Omental fat pad (tissue), 4 donors: Measurements from ENCODE around the gene MPPED1. TPM values are rescaled to one million over a fixed set of nuclear protein-coding genes. Genes with fewer than 3 reads are reported as not detected.

Experiments used
- ATAC-seq: fragments of 150-250 bp; one replicate; pipeline ENCODE4 v1.9.1; 2016; ENCODE audit warnings: mild to moderate bottlenecking, moderate library complexity; ENCODE audit not compliant: low FRiP score
- DNase-seq: peaks from one replicate; pipeline ENCODE4 v3.0.0-alpha.2; 2019; ENCODE audit warnings: low spot score
- total RNA-seq, 4 donors: library from RNA; depleted of rRNA; stranded (reverse); fragments of >200 nt; gene quantifications; one replicate each; pipeline ENCODE4 v1.1.0, GENCODE V29; 2016
- TF ChIP-seq, protein P1 (sequence below), 3 donors: fragments of 450-650 bp; IDR thresholded peaks; one replicate each; pipeline ENCODE4 v1.5.1; 2016 to 2017; ENCODE audit warnings: antibody characterized with exemption in 3 of 3, mild to moderate bottlenecking in 3 of 3, moderate library complexity in 2 of 3

Gene MPPED1
- total RNA-seq, 4 donors from 2014 or later: not detected

GRCh38 chr22:43440104-43440387, 28.2 kb downstream of the MPPED1 start:
- DNase-seq (no peak), ATAC-seq (no peak)
- TF ChIP-seq, protein P1, sequence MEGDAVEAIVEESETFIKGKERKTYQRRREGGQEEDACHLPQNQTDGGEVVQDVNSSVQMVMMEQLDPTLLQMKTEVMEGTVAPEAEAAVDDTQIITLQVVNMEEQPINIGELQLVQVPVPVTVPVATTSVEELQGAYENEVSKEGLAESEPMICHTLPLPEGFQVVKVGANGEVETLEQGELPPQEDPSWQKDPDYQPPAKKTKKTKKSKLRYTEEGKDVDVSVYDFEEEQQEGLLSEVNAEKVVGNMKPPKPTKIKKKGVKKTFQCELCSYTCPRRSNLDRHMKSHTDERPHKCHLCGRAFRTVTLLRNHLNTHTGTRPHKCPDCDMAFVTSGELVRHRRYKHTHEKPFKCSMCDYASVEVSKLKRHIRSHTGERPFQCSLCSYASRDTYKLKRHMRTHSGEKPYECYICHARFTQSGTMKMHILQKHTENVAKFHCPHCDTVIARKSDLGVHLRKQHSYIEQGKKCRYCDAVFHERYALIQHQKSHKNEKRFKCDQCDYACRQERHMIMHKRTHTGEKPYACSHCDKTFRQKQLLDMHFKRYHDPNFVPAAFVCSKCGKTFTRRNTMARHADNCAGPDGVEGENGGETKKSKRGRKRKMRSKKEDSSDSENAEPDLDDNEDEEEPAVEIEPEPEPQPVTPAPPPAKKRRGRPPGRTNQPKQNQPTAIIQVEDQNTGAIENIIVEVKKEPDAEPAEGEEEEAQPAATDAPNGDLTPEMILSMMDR (IDR thresholded peaks at IDR 0.05): no peak

DNA sequence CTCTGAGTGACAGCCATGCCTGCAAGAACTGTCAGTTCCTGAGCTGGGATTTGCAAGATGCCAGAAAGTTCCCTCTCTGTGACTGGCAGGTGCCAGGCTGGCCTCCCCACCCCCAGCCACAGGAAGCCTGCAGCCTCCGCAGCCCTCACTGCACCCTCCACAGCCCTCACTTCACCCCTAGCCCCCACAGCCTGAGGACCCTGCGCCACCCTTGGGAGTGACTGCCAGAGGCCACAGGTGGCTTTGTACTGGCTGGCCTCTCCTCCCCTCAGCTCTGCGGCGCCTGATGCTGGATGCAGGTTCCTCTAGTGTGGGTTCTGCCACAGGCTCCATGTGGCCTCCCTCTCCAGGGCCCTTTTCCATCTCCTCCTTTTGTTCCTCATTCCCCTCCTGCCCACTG, 28.7 kb downstream of the MPPED1 start:
- TF ChIP-seq, protein P1 (IDR thresholded peaks at IDR 0.05): no peak
- no peak for DNase-seq
- ATAC-seq: no peak

- DNase-seq (no peak), ATAC-seq (no peak)
- TF ChIP-seq, protein P1 (IDR thresholded peaks at IDR 0.05): no peak
These were observed 29.4 kb downstream of the MPPED1 start for GRCh38 chr22:43441216-43441615.

DNA sequence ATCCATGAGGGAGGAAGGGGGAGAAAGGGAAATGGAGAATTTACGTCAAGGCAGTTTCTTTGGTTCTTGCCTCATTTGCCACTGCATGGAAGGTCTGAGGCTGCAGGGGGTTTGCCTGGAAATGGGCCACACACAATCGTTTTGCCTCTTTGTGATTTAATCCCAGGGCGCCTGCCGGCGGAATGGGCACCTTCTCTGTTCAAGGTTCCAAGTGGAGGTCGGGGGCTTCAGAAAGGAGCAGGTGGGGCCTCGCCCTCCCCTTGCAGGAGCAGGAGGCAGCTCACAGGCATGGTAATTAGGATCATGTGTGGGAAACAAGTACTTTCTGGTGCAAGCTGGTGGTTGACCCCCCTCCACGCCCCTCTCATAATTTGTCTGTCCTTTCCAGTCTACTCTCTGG, 29.9 kb downstream of the MPPED1 start:
- no peak for ATAC-seq

DNA sequence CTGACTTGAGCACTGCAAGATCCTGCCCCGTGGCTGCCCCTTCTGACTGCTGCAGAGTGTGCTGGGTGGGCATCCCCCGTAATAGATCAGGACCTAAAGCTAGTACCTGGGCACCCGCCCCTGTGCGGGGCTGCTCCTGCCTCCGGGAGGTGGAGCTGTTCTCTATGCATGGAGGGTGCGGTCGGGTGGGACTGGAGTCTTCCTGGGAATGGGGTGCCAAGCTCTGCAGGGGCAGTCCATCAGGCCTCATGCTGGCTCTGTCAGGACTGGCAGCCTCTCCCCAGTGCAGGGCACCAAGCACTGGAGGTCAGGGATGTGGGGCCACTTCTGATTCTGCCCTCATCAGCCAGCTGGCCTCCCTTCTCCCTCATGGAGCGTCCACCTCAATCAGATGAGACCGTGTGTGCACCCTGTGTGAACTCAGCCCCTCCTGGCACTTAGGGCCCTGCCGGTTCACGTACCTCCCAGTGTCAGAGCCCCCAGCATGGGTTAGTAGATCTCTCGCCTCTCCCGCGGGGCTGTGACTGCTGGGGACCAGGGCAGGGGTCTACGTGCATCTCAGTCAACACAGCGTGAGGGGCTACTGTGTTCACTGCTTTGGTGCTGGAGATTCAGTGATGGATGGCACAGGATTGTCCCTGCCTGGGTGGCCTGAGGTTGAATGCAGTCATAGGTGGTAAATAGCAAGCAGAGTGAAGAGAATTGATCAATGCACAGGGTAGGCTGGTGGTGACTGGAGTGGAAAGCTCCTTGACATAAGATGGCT, 30.8 kb downstream of the MPPED1 start:
- DNase-seq (no peak), ATAC-seq (no peak)
- TF ChIP-seq, protein P1 (IDR thresholded peaks at IDR 0.05): no peak

More for the DNA sequence above, 29.9 kb downstream of the MPPED1 start:
- DNase-seq: no peak
- TF ChIP-seq, protein P1 (IDR thresholded peaks at IDR 0.05): no peak

DNA sequence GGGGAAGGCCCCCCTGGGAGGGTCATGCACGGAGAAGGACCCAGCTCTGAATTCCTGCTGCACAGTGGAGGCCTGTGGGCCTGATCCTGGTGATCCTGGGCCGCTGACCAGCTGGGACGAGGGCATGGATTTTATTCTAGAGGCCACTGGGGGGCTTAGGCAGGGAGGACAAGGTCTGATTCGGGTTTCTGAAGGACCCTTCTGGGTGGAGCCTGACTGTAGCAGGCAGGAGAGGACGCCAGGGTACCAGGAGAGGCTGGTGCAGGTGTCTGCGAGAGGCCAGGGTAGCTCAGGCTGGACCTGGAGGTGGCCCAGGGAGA, 31.3 kb downstream of the MPPED1 start:
- TF ChIP-seq, protein P1 (IDR thresholded peaks at IDR 0.05): no peak
- DNase-seq (no peak), ATAC-seq (no peak)

DNA sequence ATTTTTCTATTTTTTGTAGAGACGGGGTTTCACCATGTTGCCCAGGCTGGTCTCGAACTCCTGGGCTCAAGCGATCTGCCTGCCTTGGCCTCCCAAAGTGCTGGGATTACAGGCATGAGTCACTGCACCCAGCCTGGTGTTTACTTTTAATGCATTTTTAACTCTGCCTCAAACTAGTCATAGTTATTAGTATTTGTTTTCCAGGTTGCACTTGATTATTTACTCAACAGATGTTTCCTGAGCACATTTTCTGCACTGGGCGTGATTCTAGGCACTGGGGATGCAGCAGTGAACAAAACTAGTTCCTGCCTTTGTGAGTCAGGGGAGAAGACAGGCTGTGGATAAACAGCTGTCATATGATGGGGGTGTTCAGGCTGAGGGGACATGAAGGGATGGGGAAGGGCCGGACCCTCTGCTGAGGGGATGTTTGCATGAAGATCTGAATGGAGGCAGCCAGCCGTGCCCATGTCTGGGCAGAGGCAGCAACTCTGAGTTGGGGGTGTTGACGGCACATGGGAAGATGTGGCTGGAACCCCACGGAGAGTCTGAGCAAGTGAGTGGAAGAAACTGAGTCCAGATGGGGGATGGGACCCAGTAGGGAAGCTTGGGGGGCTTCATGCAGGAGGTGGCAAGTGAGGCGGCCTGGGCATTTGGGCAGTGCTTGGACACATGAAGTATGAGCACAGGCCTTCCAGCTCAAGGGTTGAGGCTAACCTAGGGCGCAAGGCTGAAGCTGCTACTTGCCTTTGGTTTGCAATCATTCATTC, 34.4 kb downstream of the MPPED1 start:
- TF ChIP-seq, protein P1 (IDR thresholded peaks at IDR 0.05): no peak
- ATAC-seq (no peak), DNase-seq (no peak)
